Left colon (tissue), 2 donors: ENCODE measurements around the gene ABO. TPM values are rescaled to one million over a fixed set of nuclear protein-coding genes. Genes with fewer than 3 reads are reported as not detected.
A peak's percentile ranks its signal among the peaks of the same experiment; 100 is the strongest.
"Not testable (repeated sequence)": the region's sequence is repeated elsewhere in the genome, so short reads cannot be mapped to it uniquely, and the experiment has no call there.

Experiments used
- ATAC-seq: fragments of 200-7000 bp; cut with Tn5 transposase; one replicate; pipeline ENCODE4 v1.9.1; 2020; ENCODE audit warnings: mild to moderate bottlenecking, moderate library complexity
- DNase-seq, 2 donors: peaks; one replicate each; pipeline ENCODE4 v3.0.0-alpha.2; 2020
- intact Hi-C, 2 donors: fragments of 100-400 bp; cut with DNase I in 1 of 2; cut with micrococcal nuclease in 1 of 2; formaldehyde crosslinking; loops; one replicate each; pipeline versions ENCODE4 v1.11.2 to v1.14.0; 2022; cut with DNase I, micrococcal nuclease
- total RNA-seq, 2 donors: library from RNA; stranded (reverse); fragmentation: NEBNext Ultra II Directional; extraction: Animal tissue kit (Norgen Biotek cat#: 25700); gene quantifications; one replicate each; pipeline ENCODE4 v1.2.1, GENCODE V29; 2021
- donor health status: DM: no; HTN: no; CAD: no.
- donor health status: DM: yes; HTN: yes; CAD: no.

The ABO gene
- total RNA-seq, 2 donors from 2014 or later: 77.6 to 95.1 TPM

DNA sequence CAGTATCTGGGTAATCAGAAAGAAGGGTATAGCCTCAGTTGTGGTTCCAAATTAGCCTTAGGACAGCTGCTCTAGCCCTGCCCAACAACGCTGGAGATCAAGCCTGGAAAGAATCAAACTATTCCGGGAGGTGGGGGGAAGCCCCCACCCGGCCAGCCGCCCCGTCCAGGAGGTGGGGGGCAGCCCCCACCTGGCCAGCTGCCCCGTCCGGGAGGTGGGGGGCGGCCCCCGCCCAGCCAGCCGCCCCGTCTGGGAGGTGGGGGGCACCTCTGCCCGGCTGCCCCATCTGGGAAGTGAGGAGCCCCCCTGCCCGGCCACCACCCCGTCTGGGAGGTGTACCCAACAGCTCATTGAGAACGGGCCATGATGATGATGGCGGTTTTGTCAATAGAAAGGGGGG is 25.0 kb upstream of the ABO start:
- DNase-seq, intact Hi-C loops, ATAC-seq: not testable (repeated sequence)

DNA sequence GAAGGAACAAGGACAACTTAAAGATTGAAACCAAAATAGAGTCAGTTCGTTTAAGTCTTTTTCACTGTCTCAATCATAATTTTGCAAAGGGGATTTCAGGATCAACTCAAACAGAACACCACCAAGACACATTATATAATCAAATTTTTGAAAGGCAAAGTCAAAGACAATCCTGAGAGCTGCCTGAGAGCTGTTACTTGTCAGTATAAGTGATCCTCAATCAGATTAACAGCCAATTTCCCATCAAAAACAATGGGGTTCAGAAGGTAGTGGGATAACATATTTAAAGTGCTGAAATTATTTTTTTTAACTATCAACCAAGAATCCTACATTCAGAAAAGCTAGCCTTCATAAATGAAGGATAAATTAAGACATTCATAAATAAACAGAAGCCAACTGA is 19.3 kb upstream of the ABO start:
- ATAC-seq (no peak), DNase-seq (no peak)
- intact Hi-C loops: no loop called here

GRCh38 chr9:133290751-133291302 is 15.8 kb upstream of the ABO start:
- no peak for ATAC-seq
- DNase-seq: no peak
- intact Hi-C loops: no loop called here

DNA sequence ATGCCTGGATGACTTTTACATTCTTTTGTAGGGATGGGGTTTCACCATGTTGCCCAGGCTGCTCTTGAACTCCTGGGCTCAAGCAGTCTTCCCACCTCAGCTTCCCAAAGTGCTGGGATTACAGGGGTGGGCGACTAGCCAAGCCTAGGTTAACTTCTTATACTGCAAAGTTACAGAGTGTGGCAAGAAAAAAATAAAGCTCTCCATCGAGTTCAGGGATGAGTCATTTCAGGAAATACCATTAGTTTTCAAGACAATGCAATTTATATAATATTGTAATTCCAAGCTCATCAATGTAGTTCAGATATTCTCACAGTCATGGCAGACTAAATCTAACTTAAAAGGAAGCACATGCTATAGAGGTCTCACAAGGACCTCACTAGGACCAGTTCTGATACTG is 11.5 kb upstream of the ABO start:
- DNase-seq (no peak), ATAC-seq (no peak)
- intact Hi-C loops: no loop called here

GRCh38 chr9:133285252-133285775 is 10.3 kb upstream of the ABO start:
- ATAC-seq (peak; percentile 63), DNase-seq (peak in 1 of 2 donors; percentile 68)
- intact Hi-C loops: no loop called here

- intact Hi-C loops: no loop called here
- ATAC-seq (no peak), DNase-seq (no peak)
Measured at GRCh38 chr9:133284362-133284761, 9.4 kb upstream of the ABO start.

DNA sequence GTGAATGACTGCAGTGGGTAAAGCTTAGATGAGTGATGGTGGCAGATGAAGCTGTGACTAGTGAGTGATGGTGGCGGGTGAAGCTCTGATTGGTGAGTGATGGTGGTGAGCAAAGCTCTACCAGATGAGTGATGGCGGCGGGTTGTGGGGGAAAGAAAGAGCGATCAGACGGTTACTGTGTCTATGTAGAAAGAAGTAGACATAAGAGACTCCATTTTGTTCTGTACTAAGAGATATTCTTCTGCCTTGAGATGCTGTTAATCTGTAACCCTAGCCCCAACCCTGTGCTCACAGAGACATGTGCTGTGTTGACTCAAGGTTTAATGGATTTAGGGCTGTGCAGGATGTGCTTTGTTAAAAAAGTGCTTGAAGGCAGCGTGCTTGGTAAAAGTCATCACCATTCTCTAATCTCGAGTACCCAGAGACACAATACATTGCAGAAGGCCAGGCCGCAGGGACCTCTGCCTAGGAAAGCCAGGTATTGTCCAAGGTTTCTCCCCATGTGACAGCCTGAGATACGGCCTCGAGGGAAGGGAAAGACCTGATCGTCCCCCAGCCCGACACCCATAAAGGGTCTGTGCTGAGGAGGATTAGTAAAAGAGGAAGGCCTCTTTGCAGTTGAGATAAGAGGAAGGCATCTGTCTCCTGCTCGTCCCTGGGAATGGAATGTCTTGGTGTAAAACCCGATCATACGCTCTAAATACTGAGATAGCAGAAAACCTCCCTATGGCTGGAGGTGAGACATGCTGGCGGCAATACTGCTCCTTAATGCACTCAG is 8.4 kb upstream of the ABO start:
- peak; percentile 42 for ATAC-seq
- DNase-seq: not testable (repeated sequence)

GRCh38 chr9:133282464-133283238 is 7.7 kb upstream of the ABO start:
- ATAC-seq (peak; percentile 85), DNase-seq (peak; percentile 60 to 78)
- intact Hi-C loops: no loop called here

More for the DNA sequence above, 8.4 kb upstream of the ABO start:
- intact Hi-C loops: not testable (repeated sequence)

DNA sequence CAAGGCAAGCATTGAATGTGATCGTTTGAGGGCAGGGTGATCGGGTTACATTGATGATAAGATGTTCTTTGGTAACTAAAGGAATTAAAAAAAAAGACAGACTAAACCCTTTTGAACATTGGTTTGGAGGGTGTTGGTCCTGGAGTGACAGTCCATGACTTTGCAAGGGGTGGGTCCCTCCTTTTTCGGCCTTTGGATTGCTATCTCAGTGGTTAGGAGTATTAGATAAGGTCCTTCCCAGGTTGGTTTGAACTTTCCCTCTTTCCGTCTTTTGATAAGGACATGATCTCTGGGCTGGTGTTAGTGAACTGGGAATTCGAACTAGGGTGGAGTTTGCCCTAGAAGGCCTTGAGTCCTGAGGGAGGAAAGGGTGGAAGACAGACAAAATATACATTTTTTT is 5.4 kb upstream of the ABO start:
- ATAC-seq: peak; percentile 55
- DNase-seq: no peak
- intact Hi-C loops: no loop called here

DNA sequence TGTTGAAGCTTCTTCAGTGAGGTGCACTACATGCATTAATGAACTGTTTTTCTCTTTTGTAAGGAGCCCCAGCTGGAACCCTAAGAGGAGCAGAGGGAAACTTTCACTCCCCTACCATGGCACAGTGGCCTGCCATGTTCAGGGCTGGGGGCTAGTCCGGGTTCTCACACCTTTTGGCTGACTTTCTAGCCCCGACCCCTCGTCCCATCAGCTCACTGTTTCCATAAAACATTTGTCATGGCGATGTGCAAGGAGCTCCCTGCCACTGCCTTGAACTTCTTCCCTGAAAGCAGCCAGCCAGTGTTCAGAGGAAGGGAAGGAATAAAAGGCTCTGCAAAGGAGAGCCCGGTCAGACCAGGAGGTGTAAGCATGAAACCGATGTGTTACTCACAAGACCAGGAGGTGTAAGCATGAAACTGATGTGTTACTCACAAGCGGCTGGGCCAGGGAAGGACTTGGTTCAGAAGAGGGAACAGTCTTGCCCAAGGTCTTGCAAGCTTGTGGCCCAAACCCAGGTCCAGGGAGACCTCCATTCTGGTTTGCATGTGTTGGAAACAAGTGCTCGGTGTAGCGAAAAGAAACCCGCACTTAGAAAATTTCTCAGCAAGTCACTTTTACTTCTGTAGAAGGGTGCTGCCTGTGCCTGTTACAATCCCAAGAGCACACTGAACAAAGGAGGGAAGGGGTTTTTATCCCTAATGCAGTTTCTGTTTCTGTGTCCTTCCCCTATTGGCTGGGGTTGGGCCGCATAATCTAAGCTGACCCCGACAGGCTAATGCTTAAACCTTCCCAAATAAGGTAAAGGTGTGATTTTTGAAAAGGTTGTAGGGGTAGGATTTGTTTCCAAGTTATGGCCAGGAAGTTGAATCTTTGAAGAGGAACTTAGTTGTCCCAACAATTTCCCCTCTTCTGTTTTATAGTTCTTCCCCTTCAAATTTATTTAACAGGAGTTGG is 3.4 kb upstream of the ABO start:
- DNase-seq (no peak), ATAC-seq (no peak)
- intact Hi-C loops: no loop called here

DNA sequence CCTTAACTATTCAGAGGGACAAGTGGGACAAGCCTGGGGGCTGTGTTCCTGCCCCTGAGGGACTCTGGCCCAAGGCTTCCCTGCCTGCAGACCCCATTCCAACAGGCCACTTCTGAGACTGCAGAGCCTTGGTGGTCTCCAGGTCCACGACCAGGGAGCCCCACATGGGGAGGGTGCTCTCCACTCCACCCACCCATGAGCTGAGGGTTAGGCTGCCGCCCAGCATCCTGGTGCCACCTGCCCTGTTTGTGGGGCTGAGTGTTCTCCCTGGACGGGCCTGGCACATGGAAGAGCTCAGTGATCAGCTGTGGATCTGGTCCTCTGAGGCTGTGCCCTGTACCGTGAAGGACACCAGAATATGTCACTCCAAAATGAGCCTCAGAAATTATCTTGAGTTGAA is 2.5 kb upstream of the ABO start:
- intact Hi-C loops: no loop called here
- DNase-seq: no peak
- ATAC-seq: no peak

GRCh38 chr9:133276923-133277322 is 1.9 kb upstream of the ABO start:
- DNase-seq: no peak
- no peak for ATAC-seq
- intact Hi-C loops: no loop called here

DNA sequence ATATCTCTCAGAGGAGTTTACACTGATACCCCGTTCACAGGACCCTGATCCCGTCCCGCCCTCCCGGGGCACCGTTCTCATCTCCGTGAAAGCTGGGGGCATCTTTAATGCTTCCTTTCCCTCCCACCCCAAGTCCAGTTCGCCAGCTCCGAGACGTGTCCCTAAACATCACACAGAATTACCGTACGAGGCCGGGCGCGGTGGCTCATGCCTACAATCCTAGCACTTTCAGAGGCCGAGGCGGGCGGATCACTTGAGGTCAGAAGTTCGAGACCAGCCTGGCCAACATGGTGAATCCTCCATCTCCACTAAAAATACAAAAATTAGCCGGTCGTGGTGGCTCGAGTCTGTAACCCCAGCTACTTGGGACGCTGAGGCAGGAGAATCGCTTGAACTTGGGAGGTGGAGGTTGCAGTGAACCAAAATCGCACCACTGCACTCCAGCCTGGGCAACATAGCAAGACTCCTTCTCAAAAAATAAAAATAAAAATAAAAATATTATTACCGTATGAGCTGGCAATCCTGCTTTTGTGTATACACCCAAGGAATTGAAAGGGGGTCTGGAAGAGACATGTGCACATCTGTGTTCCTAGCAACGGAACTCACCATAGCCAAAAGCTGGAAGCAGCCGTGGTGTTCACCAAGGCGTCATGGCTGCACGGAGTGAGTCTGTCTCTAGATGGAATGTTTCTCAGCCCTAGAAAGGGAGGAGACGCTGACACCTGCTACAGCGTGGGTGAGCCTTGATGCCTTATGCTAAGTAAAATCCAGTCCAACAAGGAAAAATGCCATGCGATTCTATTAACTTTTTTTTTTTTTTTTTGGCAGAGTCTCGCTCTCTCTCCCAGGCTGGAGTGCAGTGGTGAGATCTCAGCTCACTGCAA is 1.2 kb upstream of the ABO start:
- DNase-seq: peak in 1 of 2 donors; percentile 27
- intact Hi-C loops: no loop called here
- no peak for ATAC-seq

DNA sequence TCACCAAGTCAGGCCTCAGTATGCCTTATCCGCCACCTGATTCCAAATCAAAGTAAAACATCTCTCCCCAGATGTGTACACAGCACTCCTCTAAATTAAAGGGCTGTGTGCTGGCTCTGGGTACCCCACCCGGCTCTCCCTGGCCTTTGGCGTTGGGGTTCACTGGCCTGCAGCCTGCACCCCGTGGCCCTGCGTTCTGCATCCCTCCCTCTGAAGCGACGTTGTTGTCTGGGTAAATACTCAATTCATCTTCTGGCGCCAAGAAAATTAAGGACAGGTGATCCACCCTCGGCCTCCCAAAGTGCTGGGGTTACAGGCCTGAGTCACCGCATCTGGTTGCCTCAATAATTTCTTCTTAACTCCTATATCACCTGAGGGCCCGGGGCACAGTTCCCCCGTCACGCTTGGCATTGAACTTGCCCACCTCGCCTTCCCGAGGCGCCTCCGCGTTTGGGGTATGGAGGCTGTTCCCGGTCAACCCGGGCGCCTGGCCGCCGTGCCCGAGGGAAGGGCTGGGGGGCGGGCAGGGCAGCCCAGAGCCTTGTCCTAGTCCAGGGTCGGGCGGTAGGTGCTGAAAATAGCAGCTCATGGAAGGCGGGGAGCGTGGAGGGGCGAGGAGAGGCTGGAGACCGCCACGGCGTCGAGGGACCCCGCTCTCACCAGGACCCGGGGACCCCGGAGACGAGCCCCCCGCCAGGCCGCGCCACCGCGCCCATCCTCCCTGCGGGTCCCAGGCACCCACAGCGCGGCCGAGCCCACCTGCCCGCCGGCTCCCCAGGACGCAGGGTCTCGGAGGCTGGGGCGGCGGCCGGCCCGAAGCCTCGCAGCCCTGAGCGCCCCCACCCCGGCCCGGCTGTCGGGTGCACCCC is 531 bp downstream of the ABO start:
- intact Hi-C loops: loop anchor here in 1 of 2 donors (5.0 kb wide), 1 partner anchor 62 kb away; no protein-coding TSS in a partner anchor
- ATAC-seq (peak; percentile 20), DNase-seq (peak in 1 of 2 donors; percentile 28)

GRCh38 chr9:133273819-133274218 is 1.2 kb downstream of the ABO start:
- intact Hi-C loops: loop anchor here in 1 of 2 donors (5.0 kb wide), 1 partner anchor 62 kb away; no protein-coding TSS in a partner anchor
- DNase-seq: peak; percentile 51 to 59
- ATAC-seq: peak; percentile 48

GRCh38 chr9:133273098-133273497 is 1.9 kb downstream of the ABO start:
- intact Hi-C loops: loop anchor here in 1 of 2 donors (5.0 kb wide), 1 partner anchor 61 kb away; no protein-coding TSS in a partner anchor
- DNase-seq (peak in 1 of 2 donors; percentile 27), ATAC-seq (no peak)
